Upper lobe of left lung (tissue), 4 donors: Measurements from ENCODE around the gene AGK.

ENCODE experiments used
- CTCF ChIP-seq, 6 experiments: fragments of 450-650 bp in 4 of 6; fragments of 200-600 bp in 2 of 6; sonication (generic) in 2 of 6; IDR thresholded peaks; one replicate each; pipeline ENCODE4 v1.5.1; 2016 to 2019; ENCODE audit warnings: antibody characterized with exemption in 6 of 6
- EP300 ChIP-seq, 4 donors: sonication (generic); formaldehyde crosslinking; IDR thresholded peaks; one replicate each; pipeline ENCODE4 v1.5.1; 2017; ENCODE audit warnings: antibody characterized with exemption in 4 of 4, control low read depth in 2 of 4
- POLR2A ChIP-seq, 4 donors: fragments of 450-650 bp; IDR thresholded peaks; one replicate each; pipeline ENCODE4 v1.5.1; 2016 to 2017; ENCODE audit warnings: antibody characterized with exemption in 4 of 4, mild to moderate bottlenecking in 2 of 4
- POLR2AphosphoS5 ChIP-seq, 2 donors: sonication (generic); formaldehyde crosslinking; IDR thresholded peaks; one replicate each; pipeline ENCODE4 v1.5.1; 2017; ENCODE audit warnings: antibody characterized with exemption in 2 of 2

DNA sequence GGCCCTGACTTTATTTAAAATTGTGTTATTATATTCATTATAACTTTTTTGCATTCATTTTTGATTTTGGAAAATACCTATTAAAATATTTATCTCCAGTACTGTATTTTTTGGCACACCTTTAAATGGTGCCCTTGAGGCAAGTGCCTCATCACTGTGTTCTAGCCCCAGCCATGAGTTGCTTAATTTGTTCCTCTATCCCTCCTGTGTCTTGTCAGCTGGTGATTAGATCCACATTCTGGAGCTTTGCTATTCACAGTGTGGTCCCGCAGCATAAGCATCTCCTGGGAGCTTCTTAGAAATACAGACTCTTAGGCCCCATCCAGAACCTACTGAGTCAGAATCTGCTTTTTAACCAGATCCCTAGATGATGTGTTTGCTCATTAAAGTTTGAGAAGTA, 19.8 kb downstream of the AGK start:
- TF ChIP-seq POLR2A (IDR thresholded peaks at IDR 0.05) (no peak), CTCF (IDR thresholded peaks at IDR 0.05) (no peak), POLR2AphosphoS5 (IDR thresholded peaks at IDR 0.05) (no peak), EP300 (IDR thresholded peaks at IDR 0.05) (no peak)
